HepG2 (cell line): ENCODE measurements around the gene KDM7A. TPM values are rescaled to one million over a fixed set of nuclear protein-coding genes. Genes with fewer than 3 reads are reported as not detected.

Experiments
- AKAP8 ChIP-seq: sonication (generic); formaldehyde crosslinking; IDR thresholded peaks from 2 replicates; pipeline ENCODE4 v1.5.1; 2020; ENCODE audit warnings: mild to moderate bottlenecking, missing genetic modification reagents
- CHCHD3 ChIP-seq: sonication (generic); formaldehyde crosslinking; IDR thresholded peaks from 2 replicates; pipeline ENCODE4 v1.8.0; 2022; ENCODE audit warnings: mild to moderate bottlenecking, missing genetic modification reagents, moderate library complexity
- NCOA5 ChIP-seq: sonication (generic); formaldehyde crosslinking; IDR thresholded peaks from 2 replicates; pipeline ENCODE4 v1.4.0; 2020; ENCODE audit warnings: missing genetic modification reagents
- NKX3-1 ChIP-seq: sonication (generic); formaldehyde crosslinking; IDR thresholded peaks from 2 replicates; pipeline ENCODE4 v1.5.0; 2020; ENCODE audit warnings: missing genetic modification reagents
- NR2F6 ChIP-seq, 2 experiments: IDR thresholded peaks; 2 replicates each; pipeline ENCODE4 v1.6.1; 2016; ENCODE audit warnings: antibody characterized with exemption in 1 of 2, mild to moderate bottlenecking in 1 of 2
- RBFOX2 ChIP-seq: fragments of 200-400 bp; formaldehyde crosslinking; IDR thresholded peaks from 2 replicates; pipeline ENCODE4 v1.6.1; 2017; ENCODE audit warnings: low read depth, mild to moderate bottlenecking, low read length
- REPIN1 ChIP-seq: sonication (generic); formaldehyde crosslinking; IDR thresholded peaks from 2 replicates; pipeline ENCODE4 v1.8.0; 2022; ENCODE audit warnings: missing genetic modification reagents, low read depth, mild to moderate bottlenecking, borderline replicate concordance
- SRSF4 ChIP-seq: fragments of 200-400 bp; formaldehyde crosslinking; IDR thresholded peaks from one replicate; pipeline ENCODE4 v1.6.1; 2018; ENCODE audit warnings: mild to moderate bottlenecking, low read depth, low read length, moderate library complexity; ENCODE audit not compliant: poor library complexity, severe bottlenecking
- ZBTB3 ChIP-seq: sonication (generic); formaldehyde crosslinking; IDR thresholded peaks from 2 replicates; pipeline ENCODE4 v1.4.0; 2020; ENCODE audit warnings: low read depth, mild to moderate bottlenecking, moderate library complexity, missing genetic modification reagents, borderline replicate concordance
- ZFY ChIP-seq: sonication (generic); formaldehyde crosslinking; IDR thresholded peaks from 2 replicates; pipeline ENCODE4 v1.4.0; 2020; ENCODE audit warnings: missing genetic modification reagents
- ZKSCAN8 ChIP-seq: IDR thresholded peaks from 2 replicates; pipeline ENCODE4 v1.6.1; 2016; ENCODE audit warnings: borderline replicate concordance, missing genetic modification reagents, missing compliant biosample characterization
- ZNF180 ChIP-seq: sonication (generic); formaldehyde crosslinking; IDR thresholded peaks from 2 replicates; pipeline ENCODE4 v1.4.0; 2020; ENCODE audit warnings: low read depth, missing genetic modification reagents, borderline replicate concordance
- ZNF207 ChIP-seq: fragments of 450-650 bp; IDR thresholded peaks from 2 replicates; pipeline ENCODE4 v1.6.1; 2016; ENCODE audit warnings: antibody characterized with exemption, borderline replicate concordance
- ZNF24 ChIP-seq: fragments of 450-650 bp; IDR thresholded peaks from 2 replicates; pipeline ENCODE4 v1.6.1; 2017; ENCODE audit warnings: antibody characterized with exemption, mild to moderate bottlenecking
- ZNF382 ChIP-seq: sonication (generic); formaldehyde crosslinking; IDR thresholded peaks from 2 replicates; pipeline ENCODE4 v1.5.0; 2020; ENCODE audit warnings: missing genetic modification reagents, mild to moderate bottlenecking, borderline replicate concordance
- ZNF616 ChIP-seq: sonication (generic); formaldehyde crosslinking; IDR thresholded peaks from 2 replicates; pipeline ENCODE4 v1.5.0; 2020; ENCODE audit warnings: low read depth, mild to moderate bottlenecking, missing genetic modification reagents
- polyA plus RNA-seq, 8 experiments: library from polyadenylated mRNA; depleted of rRNA in 3 of 8; stranded (reverse) in 7 of 8; unstranded in 1 of 8; fragments of >200 nt; fragmentation: Illumina TruSeq in 4 of 8; extraction: Trizol in 4 of 8; gene quantifications; 2 replicates each; pipeline versions ENCODE4 v1.2.1 to v1.2.3, GENCODE V29; 2011 to 2016; ENCODE audit warnings: low read depth in 4 of 8, missing spikeins in 1 of 8, mixed read lengths in 1 of 8; ENCODE audit not compliant: insufficient read depth in 1 of 8
- total RNA-seq, 5 experiments: library from RNA; depleted of rRNA; stranded (reverse); fragments of >200 nt; fragmentation: Illumina TruSeq; extraction: Trizol; gene quantifications; 2 replicates each; pipeline ENCODE4 v1.2.3, GENCODE V29; 2016; ENCODE audit warnings: low read depth in 1 of 5
- TF ChIP-seq, protein P1 (sequence below): sonication (generic); formaldehyde crosslinking; IDR thresholded peaks from 2 replicates; pipeline ENCODE4 v1.5.1; 2020; ENCODE audit warnings: missing genetic modification reagents, mild to moderate bottlenecking, borderline replicate concordance
- TF ChIP-seq, protein P2 (sequence below): sonication (generic); formaldehyde crosslinking; IDR thresholded peaks from 2 replicates; pipeline ENCODE4 v1.5.0; 2020; ENCODE audit warnings: mild to moderate bottlenecking, missing genetic modification reagents
- TF ChIP-seq, protein P3 (sequence below): sonication (generic); formaldehyde crosslinking; IDR thresholded peaks from 2 replicates; pipeline ENCODE4 v1.4.0; 2020; ENCODE audit warnings: mild to moderate bottlenecking, missing genetic modification reagents
- TF ChIP-seq, protein P4 (sequence below): IDR thresholded peaks from 2 replicates; pipeline ENCODE4 v1.6.1; 2016; ENCODE audit warnings: missing compliant biosample characterization, missing genetic modification reagents, borderline replicate concordance
- TF ChIP-seq, protein P5 (sequence below): IDR thresholded peaks from 2 replicates; pipeline ENCODE4 v1.6.1; 2012; ENCODE audit warnings: low read depth, low read length, improper control_type of control experiment

Gene KDM7A
- total and polyA plus RNA-seq, 2 of the 13 experiments (the other 11 are each of a cell fraction or from before 2014, with no cell fraction given): 10.8 to 16.8 TPM

DNA sequence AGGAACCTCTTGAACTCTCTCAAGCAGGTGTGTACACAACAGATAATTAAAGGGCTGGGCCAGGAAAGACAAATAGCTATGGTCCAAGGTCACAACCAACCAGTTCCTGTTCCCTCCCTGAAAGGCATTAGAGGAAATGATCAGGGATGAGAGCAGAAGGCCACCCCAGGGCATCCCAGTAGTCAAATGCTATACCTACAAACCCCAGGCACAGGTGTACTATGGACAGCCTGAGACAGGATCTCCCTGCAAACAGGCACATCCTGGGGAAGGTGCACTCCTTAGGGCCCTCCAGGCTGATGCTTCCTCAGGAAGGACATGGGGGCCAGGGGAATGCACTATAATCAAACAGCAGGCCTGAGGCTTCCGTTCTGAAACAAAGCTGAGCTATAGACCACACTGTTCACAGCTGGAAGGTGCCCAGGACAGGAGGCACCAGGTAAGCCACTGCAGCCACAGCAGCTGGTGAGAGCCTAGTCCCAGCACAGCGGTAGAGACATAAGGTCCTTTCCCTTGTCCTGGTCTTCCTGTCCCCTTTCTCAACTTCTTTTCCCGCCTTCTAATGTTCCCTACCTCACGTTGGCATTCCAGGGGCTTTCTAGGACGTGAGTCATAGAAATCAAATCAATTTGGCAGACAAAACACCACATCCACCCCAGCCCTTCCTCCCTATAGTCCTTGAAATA lies 127.3 kb downstream of the KDM7A start (continued):
- 0 out of 2 replicates have a peak, but pooled peaks have one; percentile 6 for TF ChIP-seq RBFOX2
- TF ChIP-seq, protein P1, sequence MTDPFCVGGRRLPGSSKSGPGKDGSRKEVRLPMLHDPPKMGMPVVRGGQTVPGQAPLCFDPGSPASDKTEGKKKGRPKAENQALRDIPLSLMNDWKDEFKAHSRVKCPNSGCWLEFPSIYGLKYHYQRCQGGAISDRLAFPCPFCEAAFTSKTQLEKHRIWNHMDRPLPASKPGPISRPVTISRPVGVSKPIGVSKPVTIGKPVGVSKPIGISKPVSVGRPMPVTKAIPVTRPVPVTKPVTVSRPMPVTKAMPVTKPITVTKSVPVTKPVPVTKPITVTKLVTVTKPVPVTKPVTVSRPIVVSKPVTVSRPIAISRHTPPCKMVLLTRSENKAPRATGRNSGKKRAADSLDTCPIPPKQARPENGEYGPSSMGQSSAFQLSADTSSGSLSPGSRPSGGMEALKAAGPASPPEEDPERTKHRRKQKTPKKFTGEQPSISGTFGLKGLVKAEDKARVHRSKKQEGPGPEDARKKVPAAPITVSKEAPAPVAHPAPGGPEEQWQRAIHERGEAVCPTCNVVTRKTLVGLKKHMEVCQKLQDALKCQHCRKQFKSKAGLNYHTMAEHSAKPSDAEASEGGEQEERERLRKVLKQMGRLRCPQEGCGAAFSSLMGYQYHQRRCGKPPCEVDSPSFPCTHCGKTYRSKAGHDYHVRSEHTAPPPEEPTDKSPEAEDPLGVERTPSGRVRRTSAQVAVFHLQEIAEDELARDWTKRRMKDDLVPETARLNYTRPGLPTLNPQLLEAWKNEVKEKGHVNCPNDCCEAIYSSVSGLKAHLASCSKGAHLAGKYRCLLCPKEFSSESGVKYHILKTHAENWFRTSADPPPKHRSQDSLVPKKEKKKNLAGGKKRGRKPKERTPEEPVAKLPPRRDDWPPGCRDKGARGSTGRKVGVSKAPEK (CRISPR knock-in tag): no peak
- peak; percentile 67 for TF ChIP-seq AKAP8 (CRISPR knock-in tag)
- TF ChIP-seq ZKSCAN8 (CRISPR knock-in tag): peak; percentile 87; the same call in 1 of the 2 replicates
- peak; percentile 70; the same call in 1 of the 2 replicates for TF ChIP-seq ZBTB3 (CRISPR knock-in tag)
- peak; percentile 91; the same call in 1 of the 2 replicates for TF ChIP-seq REPIN1
- TF ChIP-seq, protein P2, sequence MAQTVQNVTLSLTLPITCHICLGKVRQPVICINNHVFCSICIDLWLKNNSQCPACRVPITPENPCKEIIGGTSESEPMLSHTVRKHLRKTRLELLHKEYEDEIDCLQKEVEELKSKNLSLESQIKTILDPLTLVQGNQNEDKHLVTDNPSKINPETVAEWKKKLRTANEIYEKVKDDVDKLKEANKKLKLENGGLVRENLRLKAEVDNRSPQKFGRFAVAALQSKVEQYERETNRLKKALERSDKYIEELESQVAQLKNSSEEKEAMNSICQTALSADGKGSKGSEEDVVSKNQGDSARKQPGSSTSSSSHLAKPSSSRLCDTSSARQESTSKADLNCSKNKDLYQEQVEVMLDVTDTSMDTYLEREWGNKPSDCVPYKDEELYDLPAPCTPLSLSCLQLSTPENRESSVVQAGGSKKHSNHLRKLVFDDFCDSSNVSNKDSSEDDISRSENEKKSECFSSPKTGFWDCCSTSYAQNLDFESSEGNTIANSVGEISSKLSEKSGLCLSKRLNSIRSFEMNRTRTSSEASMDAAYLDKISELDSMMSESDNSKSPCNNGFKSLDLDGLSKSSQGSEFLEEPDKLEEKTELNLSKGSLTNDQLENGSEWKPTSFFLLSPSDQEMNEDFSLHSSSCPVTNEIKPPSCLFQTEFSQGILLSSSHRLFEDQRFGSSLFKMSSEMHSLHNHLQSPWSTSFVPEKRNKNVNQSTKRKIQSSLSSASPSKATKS (CRISPR knock-in tag): peak; percentile 57; the same call in 1 of the 2 replicates
- TF ChIP-seq ZNF382: no peak
- TF ChIP-seq, protein P3, sequence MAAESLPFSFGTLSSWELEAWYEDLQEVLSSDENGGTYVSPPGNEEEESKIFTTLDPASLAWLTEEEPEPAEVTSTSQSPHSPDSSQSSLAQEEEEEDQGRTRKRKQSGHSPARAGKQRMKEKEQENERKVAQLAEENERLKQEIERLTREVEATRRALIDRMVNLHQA (CRISPR knock-in tag): no peak
- no peak for TF ChIP-seq NCOA5 (CRISPR knock-in tag)
- TF ChIP-seq ZNF207: no peak
- peak; percentile 99 for TF ChIP-seq NR2F6 (IDR thresholded peaks at IDR 0.05)
- TF ChIP-seq NR2F6 (CRISPR knock-in tag; IDR thresholded peaks at IDR 0.05): peak; percentile 99
- no peak for TF ChIP-seq ZNF24
- TF ChIP-seq SRSF4: no peak
- TF ChIP-seq ZNF180 (CRISPR knock-in tag): no peak
- TF ChIP-seq, protein P4, sequence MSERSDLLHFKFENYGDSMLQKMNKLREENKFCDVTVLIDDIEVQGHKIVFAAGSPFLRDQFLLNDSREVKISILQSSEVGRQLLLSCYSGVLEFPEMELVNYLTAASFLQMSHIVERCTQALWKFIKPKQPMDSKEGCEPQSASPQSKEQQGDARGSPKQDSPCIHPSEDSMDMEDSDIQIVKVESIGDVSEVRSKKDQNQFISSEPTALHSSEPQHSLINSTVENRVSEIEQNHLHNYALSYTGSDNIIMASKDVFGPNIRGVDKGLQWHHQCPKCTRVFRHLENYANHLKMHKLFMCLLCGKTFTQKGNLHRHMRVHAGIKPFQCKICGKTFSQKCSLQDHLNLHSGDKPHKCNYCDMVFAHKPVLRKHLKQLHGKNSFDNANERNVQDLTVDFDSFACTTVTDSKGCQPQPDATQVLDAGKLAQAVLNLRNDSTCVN (CRISPR knock-in tag): peak; percentile 19; the same call in 1 of the 2 replicates
- TF ChIP-seq, protein P5, sequence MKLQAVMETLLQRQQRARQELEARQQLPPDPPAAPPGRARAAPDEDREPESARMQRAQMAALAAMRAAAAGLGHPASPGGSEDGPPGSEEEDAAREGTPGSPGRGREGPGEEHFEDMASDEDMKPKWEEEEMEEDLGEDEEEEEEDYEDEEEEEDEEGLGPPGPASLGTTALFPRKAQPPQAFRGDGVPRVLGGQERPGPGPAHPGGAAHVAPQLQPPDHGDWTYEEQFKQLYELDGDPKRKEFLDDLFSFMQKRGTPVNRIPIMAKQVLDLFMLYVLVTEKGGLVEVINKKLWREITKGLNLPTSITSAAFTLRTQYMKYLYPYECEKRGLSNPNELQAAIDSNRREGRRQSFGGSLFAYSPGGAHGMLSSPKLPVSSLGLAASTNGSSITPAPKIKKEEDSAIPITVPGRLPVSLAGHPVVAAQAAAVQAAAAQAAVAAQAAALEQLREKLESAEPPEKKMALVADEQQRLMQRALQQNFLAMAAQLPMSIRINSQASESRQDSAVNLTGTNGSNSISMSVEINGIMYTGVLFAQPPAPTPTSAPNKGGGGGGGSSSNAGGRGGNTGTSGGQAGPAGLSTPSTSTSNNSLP: peak; percentile 78; the same call in 1 of the 2 replicates
- TF ChIP-seq ZFY (CRISPR knock-in tag): peak; percentile 48; the same call in 1 of the 2 replicates
- TF ChIP-seq ZNF616: no peak
- TF ChIP-seq CHCHD3 (CRISPR knock-in tag): no peak
- TF ChIP-seq NKX3-1 (CRISPR knock-in tag): peak; percentile 42; the same call in 1 of the 2 replicates
